KOPT-K1 (cell line): ENCODE measurements around the gene COA5.
A peak's percentile ranks its signal among the peaks of the same experiment; 100 is the strongest.

Experiments used
- H3K27ac ChIP-seq: fragments of 200-600 bp; sonication (generic); 2 replicates; pipeline ENCODE4 v1.5.1; 2016; ENCODE audit warnings: antibody characterized with exemption, mild to moderate bottlenecking, low read depth, low read length; ENCODE audit not compliant: poor library complexity, severe bottlenecking
- H3K36me3 ChIP-seq: fragments of 200-600 bp; sonication (generic); 2 replicates; pipeline ENCODE4 v1.5.1; 2017; ENCODE audit warnings: antibody characterized with exemption, mild to moderate bottlenecking, low read length, moderate library complexity; ENCODE audit not compliant: insufficient read depth
- H3K9me3 ChIP-seq: fragments of 200-600 bp; sonication (generic); 2 replicates; pipeline ENCODE4 v1.5.1; 2017; ENCODE audit warnings: antibody characterized with exemption, low read length, mild to moderate bottlenecking; ENCODE audit not compliant: insufficient read depth, poor library complexity, severe bottlenecking

Gene COA5

GRCh38 chr2:98586551-98587140, 21.7 kb downstream of the COA5 start:
- H3K27ac ChIP-seq, result peak overlapping the region; percentile 97
- no peaks in the 10 kb centered on the region for H3K9me3 ChIP-seq
- H3K36me3 ChIP-seq, result peaks cover 59% of the 10 kb centered on the region

DNA sequence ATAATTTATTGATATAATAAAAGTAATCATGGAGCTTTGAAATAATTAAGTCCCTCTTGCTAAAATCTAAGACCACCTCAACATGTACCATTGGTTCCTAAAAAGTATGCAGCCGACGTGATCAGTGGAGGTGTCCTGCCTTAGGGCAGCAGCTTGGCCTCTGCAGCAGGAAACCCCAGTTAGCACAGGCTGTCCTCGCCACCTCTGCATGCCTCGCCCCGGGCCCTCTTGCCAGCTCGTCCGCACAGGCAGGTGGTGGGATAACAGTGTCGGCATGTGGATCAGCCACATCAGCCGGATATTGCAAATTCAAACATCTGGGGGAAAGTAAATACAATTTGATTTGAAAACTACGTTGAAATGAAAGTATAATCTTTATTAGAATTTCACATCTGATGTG, 22.9 kb downstream of the COA5 start:
- Histone ChIP-seq H3K36me3 (peaks cover 62% of the 10 kb centered on the region), H3K9me3 (no peaks in the 10 kb centered on the region)

DNA sequence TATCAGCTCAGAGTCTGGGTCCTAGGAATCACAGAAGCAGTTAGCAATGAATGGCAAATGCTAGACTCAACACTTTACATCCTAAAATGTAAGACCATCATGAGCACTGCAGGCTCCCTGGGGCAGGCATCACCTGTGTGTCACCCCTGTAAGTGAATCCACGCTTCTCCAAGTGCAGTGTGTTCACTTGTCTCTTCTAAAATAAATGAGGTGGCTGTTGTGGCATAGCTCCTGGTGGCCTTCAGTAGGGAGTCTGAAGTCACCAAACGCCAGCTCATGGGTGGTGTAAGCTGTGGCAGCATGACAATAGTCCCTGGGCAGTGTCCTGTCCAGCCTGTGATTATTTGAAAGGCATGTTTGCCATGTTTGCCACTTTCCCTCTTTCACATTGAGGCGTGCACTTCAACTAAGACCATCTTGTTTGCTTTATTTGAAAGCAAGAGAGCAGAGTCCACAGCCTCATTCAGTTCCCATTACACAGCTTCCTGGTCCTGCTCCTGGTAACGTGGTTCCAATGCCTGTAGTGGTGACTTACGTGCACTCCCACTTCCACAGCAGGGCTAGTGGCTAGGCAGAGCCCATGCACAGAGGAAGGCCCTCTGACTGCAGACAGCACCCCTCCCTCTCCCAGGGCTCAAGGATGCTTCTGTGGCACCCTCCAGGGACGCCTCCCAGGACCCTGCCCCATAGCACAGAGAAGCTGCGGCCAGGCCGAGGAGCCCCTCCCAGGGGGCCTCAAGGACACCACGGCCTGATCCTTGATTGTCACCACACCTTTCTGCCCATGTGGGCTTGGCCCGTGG, 24.3 kb downstream of the COA5 start:
- Histone ChIP-seq H3K9me3 (no peaks in the 10 kb centered on the region), H3K27ac (peak overlapping the region; percentile 15), H3K36me3 (peaks cover 72% of the 10 kb centered on the region)

More for the DNA sequence above, 22.9 kb downstream of the COA5 start:
- H3K27ac ChIP-seq, result no peak overlapping the region

- Histone ChIP-seq H3K27ac (no peak overlapping the region), H3K36me3 (peaks cover 79% of the 10 kb centered on the region), H3K9me3 (no peaks in the 10 kb centered on the region)
Observed at GRCh38 chr2:98583276-98583675, 25.0 kb downstream of the COA5 start.

DNA sequence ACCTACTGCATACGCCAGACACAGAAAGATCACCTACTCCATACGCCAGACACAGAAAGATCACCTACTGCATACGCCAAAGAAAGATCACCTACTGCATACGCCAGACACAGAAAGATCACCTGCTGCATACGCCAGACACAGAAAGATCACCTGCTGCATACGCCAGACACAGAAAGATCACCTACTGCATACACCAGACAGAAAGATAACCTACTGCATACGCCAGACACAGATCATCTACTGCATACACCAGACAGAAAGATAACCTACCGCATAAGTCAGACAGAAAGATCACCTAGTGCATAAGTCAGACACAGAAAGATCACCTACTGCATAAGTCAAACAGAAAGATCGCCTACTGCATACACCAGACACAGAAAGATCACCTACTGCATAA, 25.8 kb downstream of the COA5 start:
- peaks cover 87% of the 10 kb centered on the region for H3K36me3 ChIP-seq
- H3K9me3 ChIP-seq, result no peaks in the 10 kb centered on the region

GRCh38 chr2:98580656-98581284, 27.5 kb downstream of the COA5 start:
- H3K27ac ChIP-seq, result no peak overlapping the region
- peaks cover 87% of the 10 kb centered on the region for H3K36me3 ChIP-seq
- H3K9me3 ChIP-seq, result no peaks in the 10 kb centered on the region

More for the DNA sequence above, 25.8 kb downstream of the COA5 start:
- H3K27ac ChIP-seq, result no peak overlapping the region

GRCh38 chr2:98579926-98580325, 28.4 kb downstream of the COA5 start:
- H3K9me3 ChIP-seq, result no peaks in the 10 kb centered on the region
- peaks cover 95% of the 10 kb centered on the region for H3K36me3 ChIP-seq
- H3K27ac ChIP-seq, result no peak overlapping the region

- no peak overlapping the region for H3K27ac ChIP-seq
- peaks cover 97% of the 10 kb centered on the region for H3K36me3 ChIP-seq
- H3K9me3 ChIP-seq, result no peaks in the 10 kb centered on the region
Observed at GRCh38 chr2:98578231-98578630, 30.1 kb downstream of the COA5 start.

DNA sequence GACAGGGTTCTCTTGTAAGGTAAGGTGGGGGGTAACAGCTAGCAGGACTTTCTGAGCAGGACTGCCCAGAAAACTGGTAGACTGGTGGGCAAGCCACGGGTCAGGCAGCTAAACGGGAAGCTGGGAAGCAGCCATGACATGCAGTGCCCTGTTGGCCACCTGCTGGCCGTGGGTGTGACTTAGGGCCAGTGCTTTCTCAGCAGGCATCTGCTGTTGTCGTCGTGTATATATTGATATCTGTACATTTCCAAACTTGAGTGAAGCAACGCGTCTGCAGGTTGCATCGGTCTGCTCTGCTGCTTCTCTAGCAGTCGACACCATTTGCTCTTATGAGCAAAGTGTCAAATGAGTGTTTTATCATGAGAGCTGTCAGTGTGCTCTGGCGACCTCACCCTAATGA, 31.0 kb downstream of the COA5 start:
- no peak overlapping the region for H3K27ac ChIP-seq
- no peaks in the 10 kb centered on the region for H3K9me3 ChIP-seq
- peaks cover 99% of the 10 kb centered on the region for H3K36me3 ChIP-seq

DNA sequence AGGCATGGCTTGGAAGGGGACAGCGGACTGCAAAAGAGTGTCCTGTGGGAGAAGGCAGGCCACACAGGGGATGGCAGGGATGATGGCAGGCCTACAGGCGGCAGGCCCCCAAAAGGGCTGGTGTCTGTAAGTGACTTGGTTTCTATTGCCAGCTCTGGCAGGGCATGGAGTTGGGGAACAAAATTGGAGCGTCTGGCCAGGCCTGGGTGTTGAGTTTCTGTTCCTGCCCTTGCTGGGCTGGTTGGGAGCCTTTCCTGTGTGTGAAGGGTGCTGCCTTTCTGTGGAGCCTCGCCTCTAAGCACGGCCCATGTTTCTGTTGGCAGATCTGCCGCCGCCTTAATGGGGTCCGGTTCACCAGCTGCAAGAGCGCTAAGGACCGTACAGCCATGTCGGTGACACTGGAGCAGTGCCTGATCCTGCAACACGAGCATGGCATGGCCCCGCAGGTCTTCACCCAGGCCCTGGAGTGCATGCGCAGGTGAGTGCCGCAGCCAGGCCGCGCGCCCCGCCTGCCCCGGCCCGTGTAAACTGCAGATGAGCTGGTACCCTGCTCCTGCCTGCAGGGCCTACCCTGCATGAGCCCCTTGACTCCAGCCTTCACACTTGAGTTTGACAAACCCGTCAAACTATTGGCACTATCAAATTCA, 31.5 kb downstream of the COA5 start:
- no peaks in the 10 kb centered on the region for H3K9me3 ChIP-seq
- no peak overlapping the region for H3K27ac ChIP-seq
- H3K36me3 ChIP-seq, result peaks cover 99% of the 10 kb centered on the region

GRCh38 chr2:98573426-98573825, 34.9 kb downstream of the COA5 start:
- peaks cover 99% of the 10 kb centered on the region for H3K36me3 ChIP-seq
- no peaks in the 10 kb centered on the region for H3K9me3 ChIP-seq
- no peak overlapping the region for H3K27ac ChIP-seq

- H3K9me3 ChIP-seq, result no peaks in the 10 kb centered on the region
- peaks cover 99% of the 10 kb centered on the region for H3K36me3 ChIP-seq
- no peak overlapping the region for H3K27ac ChIP-seq
Observed at GRCh38 chr2:98572676-98573075, 35.6 kb downstream of the COA5 start.

- Histone ChIP-seq H3K9me3 (no peaks in the 10 kb centered on the region), H3K27ac (no peak overlapping the region), H3K36me3 (peaks cover 99% of the 10 kb centered on the region)
Observed at GRCh38 chr2:98572211-98572610, 36.1 kb downstream of the COA5 start.

GRCh38 chr2:98571796-98572195, 36.5 kb downstream of the COA5 start:
- no peaks in the 10 kb centered on the region for H3K9me3 ChIP-seq
- peaks cover 99% of the 10 kb centered on the region for H3K36me3 ChIP-seq
- H3K27ac ChIP-seq, result no peak overlapping the region

DNA sequence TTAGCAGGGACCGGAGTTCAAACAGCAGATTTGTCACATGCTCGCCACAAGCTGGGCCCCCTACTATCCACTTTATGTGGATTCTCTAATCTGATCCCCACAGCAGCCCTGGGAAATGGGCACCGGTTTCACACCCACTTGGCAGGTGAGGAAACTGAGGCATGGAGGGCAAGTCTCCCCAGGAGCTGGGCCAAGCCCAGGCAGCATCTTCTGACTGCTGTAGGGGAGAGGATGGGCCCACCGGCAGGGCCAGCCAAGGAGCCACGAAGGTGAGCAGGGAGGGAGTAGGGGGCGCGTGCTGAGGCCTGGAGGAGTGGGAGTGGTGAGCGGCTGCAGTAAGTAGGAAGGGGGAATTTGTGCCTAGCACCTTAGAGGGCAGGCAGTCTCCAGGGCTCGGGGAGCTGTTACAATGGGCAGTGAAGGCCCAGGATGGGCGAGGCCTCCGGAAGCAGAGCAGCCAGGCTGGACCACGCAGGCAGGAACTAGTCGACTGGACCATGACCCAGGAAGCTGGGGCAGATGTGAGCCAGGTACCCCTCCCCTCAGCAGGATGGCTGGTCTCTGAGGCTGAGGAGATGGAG, 37.1 kb downstream of the COA5 start:
- H3K9me3 ChIP-seq, result no peaks in the 10 kb centered on the region
- H3K36me3 ChIP-seq, result peaks cover 99% of the 10 kb centered on the region
- H3K27ac ChIP-seq, result no peak overlapping the region
